ENCODE results near the gene ATF5.
A peak's percentile ranks its signal among the peaks of the same experiment; 100 is the strongest.

The ATF5 gene

GRCh38 chr19:49908480-49909420, 20.3 kb upstream of the ATF5 start:
- Histone ChIP-seq H3K9me3 (ENCODE audit: insufficient read depth, low read length) (no peaks in the 10 kb centered on the region), H3K27me3 (ENCODE audit: low read depth, low read length) (no peaks in the 10 kb centered on the region), H4K20me1 (ENCODE audit: insufficient read depth, low read length) (no peaks in the 10 kb centered on the region), H3K79me2 (ENCODE audit: low read length) (peaks cover 54% of the 10 kb centered on the region), H3K4me2 (ENCODE audit: low read length) (no peak overlapping the region), H3K9ac (ENCODE audit: low read length) (no peak overlapping the region), H3K4me3 (ENCODE audit: low read length) (no peak overlapping the region), H2AFZ (ENCODE audit: low read depth, low read length) (no peak overlapping the region), H3K36me3 (replicated peaks; ENCODE audit: low read depth, low read length) (peaks cover 65% of the 10 kb centered on the region), H3K27ac (ENCODE audit: low read length) (peak overlapping the region; percentile 95), H3K4me1 (ENCODE audit: low read length) (peaks cover 96% of the 10 kb centered on the region)
- TF ChIP-seq CTCF (IDR thresholded peaks at IDR 0.05; ENCODE audit: low read depth, low read length): no peak
- TF ChIP-seq EZH2phosphoT487 (IDR thresholded peaks at IDR 0.05; ENCODE audit: low read depth): no peak

- TF ChIP-seq CTCF (IDR thresholded peaks at IDR 0.05; ENCODE audit: low read depth, low read length): no peak
- TF ChIP-seq EZH2phosphoT487 (IDR thresholded peaks at IDR 0.05; ENCODE audit: low read depth): no peak
- Histone ChIP-seq H3K79me2 (ENCODE audit: low read length) (peaks cover 64% of the 10 kb centered on the region), H3K4me2 (ENCODE audit: low read length) (peak overlapping the region; percentile 75), H2AFZ (ENCODE audit: low read depth, low read length) (no peak overlapping the region), H3K4me1 (ENCODE audit: low read length) (peaks cover 91% of the 10 kb centered on the region), H3K36me3 (replicated peaks; ENCODE audit: low read depth, low read length) (peaks cover 75% of the 10 kb centered on the region), H3K27me3 (ENCODE audit: low read depth, low read length) (no peaks in the 10 kb centered on the region), H3K27ac (ENCODE audit: low read length) (peak overlapping the region; percentile 95), H3K9me3 (ENCODE audit: insufficient read depth, low read length) (no peaks in the 10 kb centered on the region), H4K20me1 (ENCODE audit: insufficient read depth, low read length) (no peaks in the 10 kb centered on the region), H3K9ac (ENCODE audit: low read length) (peak overlapping the region; percentile 27; the same call in 1 of the 2 replicates), H3K4me3 (ENCODE audit: low read length) (no peak overlapping the region)
Measured at GRCh38 chr19:49910179-49910578, 18.8 kb upstream of the ATF5 start.

GRCh38 chr19:49911381-49912145, 17.4 kb upstream of the ATF5 start:
- no peaks in the 10 kb centered on the region for H3K9me3 ChIP-seq (ENCODE audit: insufficient read depth, low read length)
- peak overlapping the region; percentile 75 for H3K4me2 ChIP-seq (ENCODE audit: low read length)
- H3K4me3 ChIP-seq (ENCODE audit: low read length): peak overlapping the region; percentile 44
- peak overlapping the region; percentile 89 for H3K9ac ChIP-seq (ENCODE audit: low read length)
- peak overlapping the region; percentile 95 for H3K27ac ChIP-seq (ENCODE audit: low read length)
- H3K27me3 ChIP-seq (ENCODE audit: low read depth, low read length): no peaks in the 10 kb centered on the region
- H3K36me3 ChIP-seq (replicated peaks; ENCODE audit: low read depth, low read length): peaks cover 75% of the 10 kb centered on the region
- TF ChIP-seq CTCF (IDR thresholded peaks at IDR 0.05; ENCODE audit: low read depth, low read length): no peak
- TF ChIP-seq EZH2phosphoT487 (IDR thresholded peaks at IDR 0.05; ENCODE audit: low read depth): no peak
- no peak overlapping the region for H2AFZ ChIP-seq (ENCODE audit: low read depth, low read length)
- peaks cover 72% of the 10 kb centered on the region for H3K79me2 ChIP-seq (ENCODE audit: low read length)
- H4K20me1 ChIP-seq (ENCODE audit: insufficient read depth, low read length): no peaks in the 10 kb centered on the region
- H3K4me1 ChIP-seq (ENCODE audit: low read length): peaks cover 80% of the 10 kb centered on the region

Measured in OCI-LY3 (cell line).